Endothelial cell of umbilical vein (primary cell): ENCODE results near the gene SLC12A3. TPM values are rescaled to one million over a fixed set of nuclear protein-coding genes. Genes with fewer than 3 reads are reported as not detected.

Experiments
- BruUV-seq: library from RNA; stranded (reverse); fragments of 400-500 nt; replicated peaks from 2 replicates; lab custom pipeline; 2021; lab: Mats Ljungman, UMichigan
- CTCF ChIA-PET: fragments of 300-600, 350-600 bp; sonication (Branson Sonifier 250); formaldehyde crosslinking; loops from one replicate; lab custom pipeline; 2021; ENCODE audit warnings: antibody characterized with exemption, inconsistent platforms; lab: Charles Lee
- POLR2A ChIA-PET: fragments of 300-600, 350-600 bp; sonication (Branson Sonifier 250); formaldehyde crosslinking; loops from one replicate; lab custom pipeline; 2021; ENCODE audit warnings: antibody characterized with exemption, inconsistent platforms; lab: Charles Lee
- DNase-seq: peaks from one replicate; pipeline ENCODE4 v3.0.0-alpha.2; 2011; ENCODE audit warnings: low read depth, low spot score
- FAIRE-seq: peaks from 2 replicates; lab custom pipeline; 2011; peaks lifted over from hg19 to GRCh38; lab: Jason Lieb, UNC
- H2AFZ ChIP-seq: 2 replicates; pipeline ENCODE4 v1.6.0; 2012; ENCODE audit warnings: low read depth, low read length, control low read depth, inconsistent platforms
- H3K27ac ChIP-seq: 2 replicates; pipeline ENCODE4 v1.5.1; 2011; ENCODE audit warnings: low read depth, mild to moderate bottlenecking, control low read depth, low read length, moderate library complexity; ENCODE audit not compliant: insufficient read depth
- H3K27me3 ChIP-seq, 2 experiments: 2 replicates each; pipeline versions ENCODE4 v1.6.0 to v1.6.1; 2011; ENCODE audit warnings: low read length in 2 of 2, mixed read lengths in 1 of 2; ENCODE audit not compliant: control insufficient read depth in 2 of 2, insufficient read depth in 2 of 2
- H3K36me3 ChIP-seq, 2 experiments: 2 replicates in 1 of 2; 3 replicates in 1 of 2; pipeline ENCODE4 v1.5.1; 2011; ENCODE audit warnings: low read length in 2 of 2, mild to moderate bottlenecking in 1 of 2, moderate library complexity in 1 of 2; ENCODE audit not compliant: control insufficient read depth in 2 of 2, insufficient read depth in 2 of 2; ENCODE audit errors: extremely low read depth in 1 of 2
- H3K4me1 ChIP-seq: 3 replicates; pipeline ENCODE4 v1.5.1; 2011; ENCODE audit warnings: mild to moderate bottlenecking, low read length; ENCODE audit not compliant: control insufficient read depth, insufficient read depth; ENCODE audit errors: extremely low read depth
- H3K4me2 ChIP-seq: 2 replicates; pipeline ENCODE4 v1.6.1; 2011; ENCODE audit warnings: low read length, control low read depth, mixed read lengths; ENCODE audit not compliant: insufficient read depth
- H3K4me3 ChIP-seq, 3 experiments: fragments of 200-600 bp in 1 of 3; sonication (generic), shearing (Covaris generic) in 1 of 3; replicated peaks in 1 of 3; 2 replicates each; pipeline ENCODE4 v1.5.1; 2011 to 2016; ENCODE audit warnings: control low read depth in 3 of 3, low read length in 3 of 3, mild to moderate bottlenecking in 2 of 3, inconsistent platforms in 1 of 3, low read depth in 1 of 3, moderate library complexity in 1 of 3; ENCODE audit not compliant: insufficient read depth in 1 of 3
- H3K79me2 ChIP-seq: 2 replicates; pipeline ENCODE4 v1.6.0; 2012; ENCODE audit warnings: low read length, inconsistent platforms; ENCODE audit not compliant: control insufficient read depth, insufficient read depth
- H3K9ac ChIP-seq: replicated peaks from 2 replicates; pipeline ENCODE3; 2011; ENCODE audit warnings: low read length, control low read depth; ENCODE audit not compliant: insufficient read depth; ENCODE audit errors: extremely low read depth
- H3K9me1 ChIP-seq: replicated peaks from 3 replicates; pipeline ENCODE4 v1.6.0; 2011; ENCODE audit warnings: mild to moderate bottlenecking, low read length; ENCODE audit not compliant: control insufficient read depth, insufficient read depth; ENCODE audit errors: extremely low read depth
- H3K9me3 ChIP-seq: replicated peaks from 2 replicates; pipeline ENCODE4 v1.5.1; 2012; ENCODE audit warnings: low read length, inconsistent platforms; ENCODE audit not compliant: control insufficient read depth, insufficient read depth
- H4K20me1 ChIP-seq: replicated peaks from 2 replicates; pipeline ENCODE3; 2011; ENCODE audit warnings: mild to moderate bottlenecking, low read length; ENCODE audit not compliant: control insufficient read depth, insufficient read depth; ENCODE audit errors: extremely low read depth
- CTCF ChIP-seq, 2 donors: IDR thresholded peaks; 1 replicate in 1 of 2; 2 replicates in 1 of 2; pipeline ENCODE4 v1.5.1; 2011; ENCODE audit warnings: low read length in 2 of 2, mild to moderate bottlenecking in 2 of 2, moderate library complexity in 2 of 2, control low read depth in 1 of 2, inconsistent platforms in 1 of 2, low read depth in 1 of 2; ENCODE audit not compliant: insufficient read depth in 1 of 2; ENCODE audit errors: extremely low read depth in 1 of 2
- FOS ChIP-seq: IDR thresholded peaks from 2 replicates; pipeline ENCODE4 v1.6.1; 2011; ENCODE audit warnings: mild to moderate bottlenecking, low read length, moderate library complexity, borderline replicate concordance; ENCODE audit not compliant: insufficient read depth
- MAX ChIP-seq: IDR thresholded peaks from 2 replicates; pipeline ENCODE4 v1.6.1; 2011; ENCODE audit not compliant: insufficient read depth, insufficient read length
- POLR2A ChIP-seq: IDR thresholded peaks from 2 replicates; pipeline ENCODE4 v1.6.1; 2012; ENCODE audit warnings: low read depth, mild to moderate bottlenecking, control low read depth, low read length
- POLR2AphosphoS5 ChIP-seq: IDR thresholded peaks from 2 replicates; pipeline ENCODE4 v1.6.1; 2012; ENCODE audit warnings: low read depth, mild to moderate bottlenecking, control low read depth, low read length, moderate library complexity; ENCODE audit not compliant: insufficient read depth
- dilution Hi-C: fragments of 300-500 bp; cut with MboI; formaldehyde crosslinking; loops from one replicate; pipeline ENCODE4 v1.15.0; 2019; ENCODE audit warnings: low sequenced_read_pairs; ENCODE audit not compliant: extremely low pct_ligation_motif_present
- intact Hi-C: fragments of 100-400 bp; cut with micrococcal nuclease; formaldehyde crosslinking; loops from one replicate; pipeline ENCODE4 v1.10.0; 2022
- polyA plus RNA-seq, 4 experiments: library from polyadenylated mRNA; depleted of rRNA in 3 of 4; stranded (reverse) in 3 of 4; unstranded in 1 of 4; fragments of >200 nt; gene quantifications; 2 replicates each; pipeline versions ENCODE4 v1.2.1 to v1.2.3, GENCODE V29; 2011 to 2012; ENCODE audit warnings: missing spikeins in 1 of 4
- total RNA-seq: library from RNA; stranded (reverse); gene quantifications from 2 replicates; pipeline ENCODE4 v1.2.3, GENCODE V29; 2021

Gene SLC12A3
- total and polyA plus RNA-seq, 2 donors (not counting 3 experiments of a cell fraction or from before 2014, with no cell fraction given), result not detected

- TF ChIP-seq POLR2AphosphoS5 (no peak), FOS (no peak), CTCF (IDR thresholded peaks at IDR 0.05; ENCODE audit: extremely low read depth in 1 of 2, insufficient read depth in 1 of 2, low read depth in 1 of 2, low read length in 2 of 2) (no peak), MAX (no peak)
- POLR2A ChIA-PET, result no interaction called here
- Histone ChIP-seq H3K9me1 (no peaks in the 10 kb centered on the region), H3K4me1 (peaks cover 7% of the 10 kb centered on the region), H3K27me3 (no peaks in the 10 kb centered on the region), H3K27ac (no peak overlapping the region), H3K4me3 (no peak overlapping the region), H3K36me3 (peaks cover 51 to 53% of the 10 kb centered on the region in 2 experiments), H2AFZ (no peak overlapping the region), H3K79me2 (peaks cover 23% of the 10 kb centered on the region), H3K4me2 (no peak overlapping the region), H3K9ac (no peak overlapping the region), H4K20me1 (peaks cover 8% of the 10 kb centered on the region), H3K9me3 (no peaks in the 10 kb centered on the region)
- intact Hi-C loops, result no loop called here
- BruUV-seq, result no TSS peak
- CTCF ChIA-PET, result no interaction called here
- FAIRE-seq (no peak), DNase-seq (no peak)
- dilution Hi-C loops, result no loop called here
Measured at GRCh38 chr16:56939801-56940200, 74.8 kb downstream of the SLC12A3 start.

GRCh38 chr16:56941092-56941491 is 76.1 kb downstream of the SLC12A3 start:
- CTCF ChIA-PET, result interaction anchor here (1.9 kb wide), 1 partner anchor 148 kb away, joined by 8 read pairs; no protein-coding TSS in a partner anchor
- FAIRE-seq, result no peak

More at GRCh38 chr16:56941092-56941491, 76.1 kb downstream of the SLC12A3 start:
- BruUV-seq, result no TSS peak
- Histone ChIP-seq H3K9ac (no peak overlapping the region), H3K4me3 (no peak overlapping the region), H3K27ac (no peak overlapping the region), H3K4me2 (no peak overlapping the region), H2AFZ (no peak overlapping the region), H3K9me3 (no peaks in the 10 kb centered on the region), H3K4me1 (no peaks in the 10 kb centered on the region), H3K27me3 (no peaks in the 10 kb centered on the region), H3K79me2 (peaks cover 12% of the 10 kb centered on the region), H3K36me3 (peaks cover 48 to 56% of the 10 kb centered on the region in 2 experiments), H4K20me1 (no peaks in the 10 kb centered on the region), H3K9me1 (no peaks in the 10 kb centered on the region)
- dilution Hi-C loops (no loop called here), intact Hi-C loops (no loop called here)
- POLR2A ChIA-PET, result no interaction called here
- no peak for DNase-seq
- TF ChIP-seq POLR2AphosphoS5, result no peak
- peak; percentile 30 for TF ChIP-seq POLR2A
